Stimulated activated CD4-positive, alpha-beta T cell treated with anti-CD3 and anti-CD28 coated beads, Interleukin-2, amount 100 ng/mL, for 4 hours (primary cell): ENCODE results near the gene ZBP1.
"Not testable (repeated sequence)": the region's sequence is repeated elsewhere in the genome, so short reads cannot be mapped to it uniquely, and the experiment has no call there.

Source experiments
- DNase-seq: peaks from one replicate; pipeline ENCODE4 v3.0.0-alpha.2; 2020; ENCODE audit warnings: low read depth

Gene ZBP1

DNA sequence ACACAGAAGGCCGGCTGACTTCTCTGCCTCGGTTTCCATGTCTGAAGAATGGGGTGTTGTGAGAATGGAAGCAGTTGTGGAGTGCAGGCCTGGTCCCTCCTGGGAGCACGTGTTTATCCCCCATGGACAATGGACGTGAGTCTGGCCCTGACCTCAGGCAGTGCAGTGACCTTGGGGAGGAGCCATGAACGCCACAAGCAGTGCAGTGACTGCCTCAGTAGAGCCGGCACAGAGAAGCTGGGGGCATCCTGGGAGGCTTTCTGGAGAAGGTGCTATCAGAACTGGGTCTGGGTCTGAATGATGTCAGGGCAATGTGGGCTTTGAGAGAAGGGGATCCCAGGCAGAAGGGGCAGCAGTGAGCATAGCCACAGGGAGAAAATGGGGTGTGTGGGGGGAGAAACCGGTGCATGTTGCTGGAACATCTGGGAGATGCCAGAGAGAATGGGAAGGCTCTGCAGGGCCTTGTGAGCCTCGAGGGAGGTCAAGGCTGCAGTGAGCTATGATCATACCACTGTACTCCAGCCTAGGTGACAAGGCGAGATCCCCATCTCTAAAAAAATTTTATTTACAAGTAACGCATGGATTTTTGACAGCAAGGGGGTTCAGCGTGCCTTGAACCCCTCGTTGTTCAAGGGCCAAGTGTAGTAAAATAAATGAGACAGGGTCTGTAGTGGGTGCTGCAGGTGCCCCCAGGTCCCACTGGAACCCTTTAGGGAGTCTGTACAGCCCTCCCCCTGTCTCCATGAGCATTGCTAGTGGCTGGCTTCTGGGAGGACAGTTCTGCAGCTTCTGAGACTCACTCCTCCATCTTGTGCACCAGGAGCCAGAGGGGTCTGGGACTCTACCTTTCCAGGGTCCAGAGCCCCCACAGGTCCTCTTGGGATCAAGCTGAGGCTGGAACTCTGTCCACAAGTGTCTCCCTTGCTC lies 27.0 kb upstream of the ZBP1 start:
- DNase-seq: no peak

DNA sequence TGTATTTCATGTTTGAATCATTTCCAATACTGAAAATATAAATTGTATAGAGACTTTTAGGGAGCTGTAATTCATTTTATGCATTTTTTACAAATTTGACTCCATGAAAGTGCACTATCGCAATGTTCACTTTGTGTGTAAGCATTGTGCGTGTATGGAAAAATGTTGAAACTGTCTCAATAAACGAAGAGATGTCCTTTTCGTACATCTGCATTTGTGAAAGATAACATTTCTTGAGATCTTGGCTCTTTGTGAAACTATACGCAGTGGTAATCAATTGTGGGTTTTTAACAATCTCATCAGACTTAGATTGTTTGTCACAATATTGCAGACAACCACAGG lies 18.6 kb upstream of the ZBP1 start:
- no peak for DNase-seq

DNA sequence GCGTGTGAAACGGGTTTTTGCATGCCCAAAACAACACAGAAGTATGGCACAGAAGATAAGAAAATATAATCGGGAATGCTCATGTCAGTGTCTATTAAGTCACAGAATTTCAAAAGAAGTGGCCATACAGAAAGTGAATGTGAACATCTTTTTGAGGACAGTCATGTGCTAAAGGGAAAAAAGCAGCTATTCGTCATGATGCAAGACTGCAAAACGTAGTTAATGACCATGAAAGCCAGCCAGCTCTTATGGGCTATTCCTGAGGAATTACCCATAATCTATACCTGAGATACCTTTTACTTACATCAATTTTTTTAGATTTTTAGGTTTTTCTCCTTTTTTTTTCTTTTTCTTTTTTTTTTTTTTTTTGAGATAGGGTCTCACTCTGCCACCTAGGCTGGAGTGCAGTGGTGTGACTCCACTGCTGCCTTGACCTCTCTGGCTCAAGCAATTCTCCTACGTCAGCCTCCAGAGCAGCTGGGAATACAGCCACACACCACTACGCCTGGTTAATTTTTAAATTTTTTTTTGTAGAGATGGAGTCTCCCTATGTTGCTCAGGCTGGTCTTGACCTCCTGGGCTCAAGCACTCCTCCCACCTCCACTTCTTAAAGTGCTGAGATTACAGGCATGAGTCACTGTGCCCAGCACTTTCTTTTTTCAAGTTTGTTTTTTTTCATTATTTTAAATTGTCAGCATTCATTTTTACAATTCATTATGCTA lies 18.1 kb upstream of the ZBP1 start:
- no peak for DNase-seq

DNA sequence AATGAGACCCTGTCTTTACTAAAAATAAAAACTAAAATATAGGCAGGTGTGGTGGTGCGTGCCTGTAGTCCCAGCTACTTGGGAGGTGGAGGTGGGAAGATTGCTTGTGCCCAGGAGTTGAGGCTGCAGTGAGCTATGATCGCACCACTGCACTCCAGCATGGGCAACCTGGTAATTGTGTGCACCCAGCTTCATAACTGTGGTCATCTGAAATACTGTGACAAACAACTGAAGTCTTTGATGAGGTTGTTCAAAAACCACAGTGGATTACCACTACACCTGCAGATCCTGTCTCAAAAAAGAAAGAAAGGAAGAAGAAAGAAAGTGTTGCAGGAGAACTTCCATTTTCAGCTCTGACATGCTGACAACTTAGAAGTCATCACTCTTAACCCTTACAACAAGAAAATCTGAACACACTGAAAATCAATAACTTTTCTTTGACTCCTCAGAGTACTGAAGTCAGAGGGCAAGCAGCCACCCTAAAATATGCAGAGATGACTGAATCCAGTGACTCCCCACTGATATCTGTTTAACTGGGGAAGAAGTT lies 13.8 kb upstream of the ZBP1 start:
- no peak for DNase-seq

DNA sequence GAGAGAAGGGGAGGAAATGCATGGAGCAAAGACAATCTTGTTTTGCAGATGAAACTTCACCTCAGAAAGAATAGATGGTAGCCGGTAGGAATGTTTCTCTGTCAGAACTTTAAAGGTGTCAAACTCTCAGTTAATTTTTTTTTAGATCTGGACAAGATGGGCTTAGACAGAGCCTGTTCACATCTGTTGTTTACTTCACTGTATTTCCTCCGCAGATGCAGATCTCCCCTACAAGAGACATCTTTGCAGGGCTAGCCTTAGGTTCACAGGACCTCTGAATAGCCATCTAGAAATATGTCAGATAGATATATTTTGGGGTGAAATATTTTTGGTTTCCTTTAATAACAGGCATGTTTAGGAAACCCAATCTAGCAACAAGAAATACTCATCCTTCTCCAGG lies 12.1 kb upstream of the ZBP1 start:
- no peak for DNase-seq

DNA sequence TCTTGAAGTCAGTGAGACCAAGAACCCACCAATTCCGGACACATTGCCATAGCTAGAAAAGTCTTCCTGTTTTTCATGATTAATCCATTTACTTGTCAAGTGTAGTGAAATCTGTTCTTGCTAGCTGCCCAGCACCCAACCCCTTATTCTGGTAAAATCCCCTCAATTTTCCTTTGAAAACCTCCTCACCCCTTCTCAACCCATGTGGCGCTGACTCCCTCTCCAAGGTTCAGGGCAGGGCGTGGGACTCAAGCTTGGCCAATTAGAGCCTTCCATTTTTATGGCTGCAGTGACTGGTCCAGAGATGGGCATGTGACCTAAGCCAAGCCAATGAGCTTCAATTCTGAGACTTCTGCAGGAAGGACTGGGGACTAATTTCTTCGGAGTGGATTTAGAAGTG lies 9.8 kb upstream of the ZBP1 start:
- DNase-seq: peak; percentile 47

DNA sequence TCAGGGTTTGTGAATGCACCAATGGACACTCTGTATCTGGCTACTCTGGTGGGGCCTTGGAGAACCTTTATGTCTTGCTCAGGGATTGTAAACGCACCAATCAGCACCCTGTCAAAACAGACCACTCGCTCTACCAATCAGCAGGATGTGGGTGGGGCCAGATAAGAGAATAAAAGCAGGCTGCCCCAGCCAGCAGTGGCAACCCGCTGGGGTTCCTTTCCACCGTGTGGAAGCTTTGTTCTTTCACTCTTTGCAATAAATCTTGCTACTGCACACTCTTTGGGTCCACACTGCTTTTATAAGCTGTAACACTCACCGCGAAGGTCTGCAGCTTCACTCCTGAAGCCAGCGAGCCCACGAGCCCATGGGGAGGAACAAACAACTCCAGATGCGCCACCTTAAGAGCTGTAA lies 9.3 kb upstream of the ZBP1 start:
- DNase-seq: not testable (repeated sequence)

DNA sequence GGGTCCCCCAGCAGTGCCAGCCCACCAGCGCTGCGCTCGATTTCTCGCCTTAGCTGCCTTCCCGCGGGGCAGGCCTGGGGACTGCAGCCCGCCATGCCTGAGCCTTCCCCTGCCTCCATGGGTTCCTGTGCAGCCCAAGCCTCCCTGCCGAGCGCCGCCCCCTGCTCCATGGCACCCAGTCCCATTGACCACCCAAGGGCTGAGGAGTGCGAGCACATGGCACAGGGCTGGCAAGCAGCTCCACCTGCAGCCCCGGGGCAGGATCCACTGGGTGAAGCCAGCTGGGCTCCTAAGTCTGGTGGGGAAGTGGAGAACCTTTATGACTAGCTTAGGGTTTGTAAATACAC lies 8.7 kb upstream of the ZBP1 start:
- DNase-seq: not testable (repeated sequence)

DNA sequence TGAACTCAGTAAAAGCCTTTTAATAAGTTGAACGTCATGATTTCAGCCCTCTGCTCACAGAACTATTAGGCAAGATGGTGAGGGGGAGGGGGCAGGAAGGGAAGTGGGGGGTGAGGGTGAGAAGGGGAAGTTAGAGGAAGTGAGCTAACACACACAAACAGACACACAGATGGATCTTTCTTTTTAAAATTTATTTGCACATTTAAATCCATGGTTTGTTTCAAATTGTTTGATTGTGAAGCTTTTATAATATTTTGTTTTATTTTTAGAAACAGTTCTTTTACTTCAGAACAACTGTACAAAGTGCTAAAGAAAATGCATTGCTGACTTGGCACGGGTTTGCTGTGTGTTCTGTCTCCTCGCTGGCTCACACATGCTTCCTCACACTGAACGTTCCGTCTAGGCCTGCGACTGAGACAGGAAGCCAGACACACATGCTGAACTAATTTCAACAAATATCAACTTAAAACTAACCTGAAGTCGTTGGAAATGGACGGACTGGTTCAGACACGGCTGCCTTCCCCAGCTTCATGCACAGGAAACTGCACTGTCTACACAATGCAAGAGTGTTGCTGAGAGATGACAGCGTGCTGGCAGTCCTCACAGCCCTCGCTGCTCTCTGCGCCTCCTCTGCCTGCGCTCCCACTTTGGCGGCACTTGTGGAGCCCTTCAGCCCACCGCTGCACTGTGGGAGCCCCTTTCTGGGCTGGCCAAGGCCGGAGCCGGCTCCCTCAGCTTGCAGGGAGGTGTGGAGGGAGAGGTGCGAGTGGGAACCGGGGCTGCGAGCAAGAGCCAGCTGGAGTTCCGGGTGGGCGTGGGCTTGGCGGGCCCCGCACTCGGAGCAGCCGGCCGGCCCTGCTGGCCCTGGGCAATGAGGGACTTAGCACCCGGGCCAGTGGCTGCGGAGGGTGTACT lies 8.1 kb upstream of the ZBP1 start:
- peak; percentile 48 for DNase-seq

DNA sequence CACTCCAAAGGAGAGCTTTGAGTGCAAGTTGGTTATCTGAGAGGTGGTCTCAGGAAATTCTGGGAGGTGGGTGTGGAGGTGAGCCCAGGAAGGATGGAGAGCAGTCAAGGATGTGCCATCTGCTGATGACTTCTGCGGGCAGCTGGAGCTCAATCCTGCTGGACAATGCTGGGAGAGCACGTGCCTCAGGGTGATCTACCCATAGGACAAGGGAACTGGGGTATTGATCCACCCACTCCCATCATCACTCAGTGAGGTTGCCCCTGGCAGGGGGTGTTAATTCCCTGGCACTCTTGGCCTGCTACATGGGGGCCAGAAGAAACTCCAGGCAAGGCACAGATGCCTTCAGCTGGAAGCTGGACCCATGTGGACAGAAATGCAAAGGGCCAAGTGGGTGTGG lies 7.1 kb upstream of the ZBP1 start:
- DNase-seq: no peak

DNA sequence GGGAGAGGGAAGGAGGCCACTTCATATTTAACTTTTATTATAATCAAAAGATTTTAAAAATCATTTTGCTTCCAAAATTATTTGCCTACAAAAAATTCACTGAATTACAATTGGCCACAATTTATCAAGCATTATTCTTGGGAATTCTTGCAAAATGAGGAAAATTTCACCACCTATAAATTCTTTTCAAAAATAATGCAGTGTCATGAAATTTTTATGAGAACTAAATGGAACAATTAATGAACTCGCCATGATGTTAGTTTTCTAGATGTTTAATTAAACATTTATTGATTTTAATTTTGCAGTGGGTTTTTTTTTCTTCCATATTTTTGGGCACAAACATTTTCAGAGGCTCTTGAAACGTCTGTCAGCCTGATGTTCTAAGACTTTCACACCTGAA lies 5.8 kb upstream of the ZBP1 start:
- DNase-seq: no peak

DNA sequence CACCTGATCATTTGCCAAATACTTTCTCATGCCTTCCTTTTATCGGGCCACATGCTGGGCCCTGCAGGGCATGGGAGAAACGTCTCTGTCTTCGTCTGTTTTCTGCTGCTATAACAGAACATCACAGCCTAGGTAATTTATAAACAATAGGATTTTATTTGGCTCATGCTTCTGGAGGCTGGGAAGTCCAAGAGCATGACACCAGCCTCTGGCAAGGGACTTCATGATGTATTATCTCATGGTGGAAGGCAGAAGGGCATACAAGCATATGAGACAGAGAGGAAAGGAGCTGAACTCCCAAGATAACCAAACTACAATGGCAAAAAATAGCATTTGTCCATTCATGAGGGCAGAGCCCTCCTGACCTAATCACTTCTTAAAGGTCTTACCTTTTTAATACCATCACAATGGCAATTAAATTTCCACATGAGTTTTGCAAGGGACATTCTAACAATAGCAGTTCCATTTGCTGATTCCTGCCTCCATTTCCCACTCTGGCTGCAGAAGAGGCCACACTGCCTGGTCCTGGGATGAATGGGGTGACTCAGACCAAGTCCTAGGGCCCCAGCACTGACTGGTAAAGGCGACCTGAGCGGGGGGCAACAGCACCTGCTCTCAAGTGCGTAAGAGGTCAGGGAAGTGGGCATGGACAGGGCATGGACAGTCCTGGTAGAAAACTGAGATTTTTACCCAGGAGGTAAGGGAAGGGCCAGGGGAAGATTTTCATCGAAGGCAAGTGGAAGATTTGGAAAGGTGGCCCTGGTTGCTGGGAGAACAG lies 5.1 kb upstream of the ZBP1 start:
- no peak for DNase-seq

DNA sequence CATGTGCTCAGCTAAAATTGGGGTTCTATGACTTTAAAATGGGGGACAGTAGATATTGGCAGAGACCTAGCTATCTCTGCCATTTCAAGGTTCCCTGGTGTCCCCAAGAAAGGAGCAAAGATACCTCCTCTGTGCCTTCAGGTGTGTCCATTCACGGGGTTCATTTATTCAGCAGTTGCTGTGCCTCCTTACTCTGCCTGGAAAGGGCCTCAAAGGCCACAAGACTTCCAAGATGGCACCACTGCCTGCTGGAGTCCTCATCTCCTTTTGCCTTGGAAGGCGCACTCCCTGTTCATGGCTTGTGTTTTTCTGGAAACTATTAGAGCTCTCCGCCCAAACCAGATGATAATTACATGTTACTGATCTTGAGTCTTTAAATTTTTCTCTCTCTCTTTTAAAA lies 3.9 kb upstream of the ZBP1 start:
- DNase-seq: no peak

DNA sequence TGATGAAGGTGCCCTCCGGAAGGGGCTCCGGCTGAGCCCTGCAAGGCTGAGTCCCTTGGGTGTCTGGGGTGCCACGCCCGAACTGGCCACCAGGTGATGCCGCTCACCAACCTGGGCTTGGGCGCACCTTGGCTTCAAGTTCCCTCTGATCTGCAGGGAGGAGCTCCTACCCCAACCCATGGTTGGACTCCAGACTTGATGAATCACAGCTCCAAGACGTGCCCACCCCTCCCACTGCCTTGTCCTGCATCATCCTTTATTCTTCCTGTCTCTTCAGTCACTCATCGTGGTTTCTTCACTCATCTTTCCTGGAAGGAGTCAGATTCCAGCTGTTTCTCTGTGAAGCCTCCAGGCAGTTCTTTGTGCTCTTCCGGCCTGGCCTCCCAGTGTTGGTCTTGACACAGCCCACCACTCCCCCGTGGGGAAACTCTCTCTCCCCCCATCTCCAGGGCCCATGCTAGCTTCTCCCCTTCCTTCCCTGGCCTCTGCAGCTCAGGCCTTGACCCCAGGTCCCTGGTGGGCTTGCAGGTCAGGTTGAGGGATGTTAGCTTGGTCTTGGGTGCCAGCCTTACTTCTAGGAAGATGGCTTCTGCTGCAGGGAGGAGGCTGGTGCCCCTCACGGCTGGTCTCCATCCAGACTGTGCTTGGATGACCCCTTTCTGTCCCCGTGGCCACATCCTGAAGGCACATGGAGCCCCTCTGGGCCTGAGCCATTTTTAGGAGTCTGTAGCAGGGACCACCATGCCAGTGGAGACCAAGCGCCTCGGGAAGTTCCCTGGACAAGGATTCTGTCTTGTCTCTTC lies 2.6 kb upstream of the ZBP1 start:
- DNase-seq: peak; percentile 51

DNA sequence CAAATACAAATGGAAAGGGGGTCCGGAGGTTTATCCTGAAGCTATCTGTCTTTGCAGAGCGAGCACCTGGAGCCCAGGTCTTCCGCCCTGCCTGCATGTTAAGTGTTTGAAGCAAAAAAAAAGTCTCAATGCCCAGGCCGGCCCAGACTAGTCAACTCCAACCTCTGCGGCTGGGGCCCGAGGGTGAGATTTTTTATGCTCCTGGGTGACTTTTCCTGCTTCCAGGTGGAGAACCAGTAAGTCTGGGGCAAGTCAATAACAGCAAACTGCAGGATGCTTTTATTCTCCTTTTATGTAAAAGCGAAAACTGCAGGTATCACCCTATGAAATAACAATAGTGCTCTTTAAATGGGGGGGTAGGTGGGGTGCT lies 2.0 kb upstream of the ZBP1 start:
- no peak for DNase-seq

DNA sequence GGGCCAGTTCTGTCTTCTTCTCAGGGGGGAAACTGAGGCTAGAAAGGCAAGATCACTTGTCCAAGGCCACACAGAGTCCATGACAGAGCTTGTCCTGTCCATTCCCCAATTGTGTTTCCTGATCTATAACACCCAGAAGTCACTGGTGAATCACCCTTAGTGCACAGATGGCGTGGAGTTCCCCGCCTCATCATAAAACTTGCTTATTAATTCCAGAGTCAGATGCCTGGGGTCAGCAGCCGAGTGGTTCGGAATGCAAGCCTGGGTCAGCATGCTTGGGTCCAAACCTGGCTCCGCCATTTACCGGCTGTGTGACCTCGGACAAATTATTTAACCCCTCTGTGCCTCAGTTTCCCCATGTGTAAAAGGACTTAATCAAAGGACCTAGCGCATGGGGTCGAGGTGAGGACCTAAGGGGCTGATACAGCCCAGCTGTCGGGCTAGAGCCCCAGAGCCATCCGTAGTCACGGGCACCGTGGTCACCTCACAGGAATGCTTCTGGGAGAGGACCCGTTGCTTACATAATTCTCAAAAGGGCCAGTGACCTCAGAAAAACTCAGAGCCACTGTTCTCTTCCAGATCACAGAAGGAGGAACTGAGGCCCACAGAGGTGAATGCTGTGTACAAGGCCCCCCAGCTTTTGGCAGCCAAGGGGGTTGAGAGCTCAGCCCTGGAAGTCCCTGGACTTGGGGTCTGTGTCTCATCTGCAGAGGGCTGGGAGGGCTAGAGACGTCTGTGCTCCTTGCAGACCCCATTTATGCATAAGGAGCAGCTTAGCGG lies 1.4 kb upstream of the ZBP1 start:
- no peak for DNase-seq

DNA sequence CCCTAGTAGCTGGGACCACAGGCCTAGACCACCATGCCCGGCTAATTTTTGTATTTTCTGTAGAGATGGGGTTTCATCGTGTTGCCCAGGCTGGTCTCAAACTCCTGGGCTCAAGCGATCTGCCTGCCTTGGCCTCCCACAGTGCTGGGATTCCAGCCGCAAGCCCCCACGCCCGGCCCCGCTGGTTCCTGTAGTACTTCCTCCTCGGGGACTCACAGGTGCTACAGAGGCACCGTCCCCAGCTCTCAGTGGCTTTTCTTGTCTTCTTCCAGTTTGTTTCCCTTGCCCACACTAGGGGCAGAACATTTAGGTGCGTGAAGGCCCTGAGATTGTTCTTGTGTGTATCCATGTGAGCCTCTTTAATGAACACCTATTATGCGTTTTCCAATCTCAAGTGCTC lies 773 bp upstream of the ZBP1 start:
- no peak for DNase-seq

DNA sequence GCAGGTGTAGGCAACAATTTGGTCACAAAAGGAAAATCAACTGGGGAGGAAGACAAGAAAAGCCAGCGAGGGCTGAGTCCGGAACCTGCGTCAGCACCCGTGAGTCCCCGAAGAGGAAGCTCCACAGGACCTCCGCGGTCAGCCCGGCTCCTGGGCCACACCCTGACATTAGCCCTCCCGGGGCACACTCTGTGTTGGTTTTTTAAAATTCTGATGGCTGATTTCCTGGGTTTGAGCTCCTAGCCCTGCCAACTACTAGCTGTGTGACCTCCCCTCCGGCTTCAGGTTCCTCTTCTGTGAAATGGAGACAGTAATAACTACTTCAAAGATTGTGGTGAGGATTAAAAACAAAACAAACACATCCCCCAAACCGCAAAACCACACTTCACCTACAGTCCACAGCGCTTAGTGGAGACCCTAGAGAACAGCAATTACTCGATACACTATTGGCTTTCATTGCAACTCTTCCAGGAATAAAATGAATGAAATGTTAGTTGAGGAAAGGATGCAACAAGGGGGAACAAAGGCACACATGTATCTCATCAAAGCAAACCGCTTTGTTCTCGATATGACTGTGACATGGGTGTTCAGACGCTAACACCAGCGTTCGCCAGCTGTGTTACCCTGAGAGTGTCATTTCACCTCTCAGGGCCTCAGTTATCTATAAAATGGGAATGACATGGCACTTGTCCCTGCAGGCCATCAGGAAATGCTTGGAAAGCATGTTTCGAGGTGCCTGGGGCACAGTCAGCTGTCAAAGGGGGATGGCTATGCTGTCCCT lies 985 bp downstream of the ZBP1 start:
- peak; percentile 45 for DNase-seq

DNA sequence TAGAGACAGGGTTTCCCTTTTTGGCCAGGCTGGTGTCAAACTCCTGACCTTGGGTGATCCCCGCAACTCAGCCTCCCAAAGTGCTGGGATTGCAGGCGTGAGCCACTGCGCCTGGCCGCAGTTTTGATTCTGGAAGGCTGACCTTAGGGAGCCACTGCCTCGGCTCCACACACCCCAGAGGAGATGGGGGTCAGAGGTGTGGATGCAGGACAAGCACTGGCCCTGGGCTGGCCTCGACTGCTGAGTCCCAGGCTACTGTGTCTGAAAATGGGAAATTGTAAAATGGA lies 1.5 kb downstream of the ZBP1 start:
- DNase-seq: no peak
